Astrocyte of the cerebellum (primary cell): ENCODE measurements around the gene TMEM91.

ENCODE experiments used
- DNase-seq: peaks from one replicate; pipeline ENCODE4 v3.0.0-alpha.2; 2011; ENCODE audit warnings: low read depth
- H3K4me3 ChIP-seq: 2 replicates; pipeline ENCODE4 v1.5.1; 2011; ENCODE audit warnings: mild to moderate bottlenecking, low read depth, low read length, moderate library complexity
- CTCF ChIP-seq: IDR thresholded peaks from 2 replicates; pipeline ENCODE4 v1.5.1; 2012; ENCODE audit warnings: low read length, low read depth, moderate library complexity, mild to moderate bottlenecking; ENCODE audit errors: missing control alignments
- in situ Hi-C: cut with HindIII; loops from 2 replicates; pipeline ENCODE4 v1.10.0; 2017; ENCODE audit warnings: low sequenced_read_pairs

TMEM91 gene

GRCh38 chr19:41399525-41399924 is 23.2 kb downstream of the TMEM91 start:
- in situ Hi-C loops = no loop called here
- TF ChIP-seq CTCF = no peak
- no peak overlapping the region for H3K4me3 ChIP-seq
- DNase-seq = no peak

- TF ChIP-seq CTCF = no peak
- DNase-seq = no peak
- H3K4me3 ChIP-seq = no peak overlapping the region
- in situ Hi-C loops = no loop called here
These were observed 25.1 kb downstream of the TMEM91 start for GRCh38 chr19:41401483-41401882.

DNA sequence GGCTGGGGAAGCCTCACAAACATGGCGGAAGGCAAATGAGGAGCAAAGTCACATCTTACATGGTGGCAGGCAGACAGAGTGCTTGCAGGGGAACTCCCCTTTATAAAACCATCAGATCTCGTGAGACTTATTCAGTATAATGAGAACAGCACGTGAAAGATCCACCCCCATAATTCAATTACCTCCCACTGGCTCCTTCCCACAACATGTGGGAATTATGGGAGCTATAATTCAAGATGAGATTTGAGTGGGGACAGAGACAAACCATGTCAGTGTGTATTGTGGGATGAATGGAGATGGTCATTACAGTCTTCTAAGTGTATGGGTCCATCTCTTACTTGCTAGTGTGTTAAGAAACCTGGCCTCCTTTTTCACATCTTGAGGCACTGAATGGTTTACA is 25.7 kb downstream of the TMEM91 start:
- H3K4me3 ChIP-seq = no peak overlapping the region
- no peak for TF ChIP-seq CTCF
- no peak for DNase-seq
- in situ Hi-C loops = no loop called here

DNA sequence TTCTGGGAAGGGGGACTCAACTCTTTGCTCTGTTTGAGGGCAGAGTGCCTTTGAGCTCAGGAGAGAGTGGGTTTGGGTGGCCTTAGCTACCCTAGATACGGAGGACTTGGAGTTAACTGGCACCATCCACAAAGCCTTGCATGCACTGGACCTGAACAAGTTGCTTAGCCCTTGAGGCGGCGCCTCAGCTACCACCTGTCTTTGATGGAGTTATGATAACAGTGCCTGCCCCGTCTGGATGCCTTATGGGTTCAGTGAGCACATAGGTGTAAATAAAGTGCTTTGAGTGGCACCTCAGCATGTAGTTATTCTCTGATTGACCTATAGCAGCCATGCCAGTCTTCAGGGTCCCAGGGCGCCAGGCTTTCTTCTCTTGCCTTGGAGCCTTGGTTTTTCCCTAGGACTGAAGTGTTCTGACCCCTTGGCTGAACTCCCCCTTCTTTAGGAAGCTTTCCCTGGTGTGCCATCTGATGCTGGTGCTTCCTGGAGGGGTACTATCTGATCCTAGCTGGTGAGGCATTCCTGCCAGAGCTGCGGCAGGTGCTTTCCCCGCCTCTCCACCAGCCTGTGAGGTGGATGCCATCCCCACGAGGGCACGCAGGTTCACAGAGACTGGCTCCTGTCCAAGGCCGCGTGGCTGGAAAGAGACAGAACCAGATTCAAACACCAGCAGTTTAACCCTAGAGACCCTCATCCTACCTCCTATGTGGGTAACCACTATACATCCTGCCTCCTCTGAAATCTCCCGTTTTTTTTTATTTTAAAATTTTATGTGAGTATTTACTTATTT is 27.0 kb downstream of the TMEM91 start:
- DNase-seq = no peak
- no peak for TF ChIP-seq CTCF
- no peak overlapping the region for H3K4me3 ChIP-seq
- in situ Hi-C loops = no loop called here

- H3K4me3 ChIP-seq = no peak overlapping the region
- no peak for TF ChIP-seq CTCF
- DNase-seq = no peak
- in situ Hi-C loops = no loop called here
These were observed 29.4 kb downstream of the TMEM91 start for GRCh38 chr19:41405776-41406175.

DNA sequence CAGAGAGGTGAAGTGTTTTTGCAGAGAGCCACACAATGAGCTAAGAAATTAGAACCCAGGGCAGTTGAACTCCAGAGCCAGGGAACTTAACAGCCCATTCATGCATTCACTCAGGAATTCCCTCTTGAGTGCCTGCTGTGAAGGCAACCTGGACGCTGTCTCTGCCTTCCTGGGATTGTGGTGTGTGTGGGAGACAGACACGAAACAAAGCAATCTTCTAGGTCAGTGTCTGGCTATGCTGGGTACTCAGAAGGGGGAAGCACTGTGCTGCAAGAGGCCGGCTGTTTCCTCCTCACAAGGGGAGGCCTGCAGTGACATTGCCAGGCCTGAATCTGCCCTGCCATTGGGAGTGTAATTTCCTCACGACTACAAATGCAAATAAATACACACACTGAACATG is 30.9 kb downstream of the TMEM91 start:
- no peak overlapping the region for H3K4me3 ChIP-seq
- in situ Hi-C loops = no loop called here
- no peak for DNase-seq
- TF ChIP-seq CTCF = no peak
